ENCODE measurements around the gene RCAN1.
A peak's percentile ranks its signal among the peaks of the same experiment; 100 is the strongest.

RCAN1 gene

DNA sequence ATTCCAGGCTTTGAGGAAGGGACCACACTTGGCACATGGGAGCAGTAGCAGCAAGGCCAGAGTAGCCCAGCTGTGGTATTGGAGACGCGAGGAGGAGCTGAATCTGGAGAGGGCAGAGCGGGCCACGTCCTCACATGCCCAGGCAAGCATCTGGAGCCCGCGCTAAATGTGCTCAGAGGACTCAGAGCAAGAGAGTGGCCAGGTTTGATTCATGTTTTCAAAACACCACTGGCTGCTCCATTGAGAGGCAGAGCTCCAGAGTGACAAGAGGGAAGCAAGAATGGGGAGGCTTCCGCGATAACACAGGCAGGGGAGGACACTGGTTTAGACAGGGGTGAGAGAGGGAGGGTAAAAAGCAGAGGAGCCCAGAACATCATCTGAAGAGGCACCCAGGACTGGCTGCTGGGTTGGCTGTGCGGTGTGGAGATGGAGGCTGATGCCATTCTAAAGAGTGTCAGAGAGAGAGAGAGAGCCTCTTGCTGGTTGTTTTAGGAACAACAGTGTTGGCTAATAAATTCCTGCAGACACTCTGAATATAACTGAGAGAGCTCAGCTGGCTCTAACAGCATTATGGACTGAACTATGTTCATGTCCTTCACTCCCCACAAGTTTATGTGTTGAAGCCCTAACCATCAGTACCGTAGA, 32.3 kb downstream of the RCAN1 start:
- peak; percentile 75 for DNase-seq (ENCODE audit: low read depth)
- no peak overlapping the region for H3K4me3 ChIP-seq (ENCODE audit: low read length)
- TF ChIP-seq, protein P1, sequence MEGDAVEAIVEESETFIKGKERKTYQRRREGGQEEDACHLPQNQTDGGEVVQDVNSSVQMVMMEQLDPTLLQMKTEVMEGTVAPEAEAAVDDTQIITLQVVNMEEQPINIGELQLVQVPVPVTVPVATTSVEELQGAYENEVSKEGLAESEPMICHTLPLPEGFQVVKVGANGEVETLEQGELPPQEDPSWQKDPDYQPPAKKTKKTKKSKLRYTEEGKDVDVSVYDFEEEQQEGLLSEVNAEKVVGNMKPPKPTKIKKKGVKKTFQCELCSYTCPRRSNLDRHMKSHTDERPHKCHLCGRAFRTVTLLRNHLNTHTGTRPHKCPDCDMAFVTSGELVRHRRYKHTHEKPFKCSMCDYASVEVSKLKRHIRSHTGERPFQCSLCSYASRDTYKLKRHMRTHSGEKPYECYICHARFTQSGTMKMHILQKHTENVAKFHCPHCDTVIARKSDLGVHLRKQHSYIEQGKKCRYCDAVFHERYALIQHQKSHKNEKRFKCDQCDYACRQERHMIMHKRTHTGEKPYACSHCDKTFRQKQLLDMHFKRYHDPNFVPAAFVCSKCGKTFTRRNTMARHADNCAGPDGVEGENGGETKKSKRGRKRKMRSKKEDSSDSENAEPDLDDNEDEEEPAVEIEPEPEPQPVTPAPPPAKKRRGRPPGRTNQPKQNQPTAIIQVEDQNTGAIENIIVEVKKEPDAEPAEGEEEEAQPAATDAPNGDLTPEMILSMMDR (conservative IDR thresholded peaks at IDR 0.05; ENCODE audit: low read length): peak; percentile 82

DNA sequence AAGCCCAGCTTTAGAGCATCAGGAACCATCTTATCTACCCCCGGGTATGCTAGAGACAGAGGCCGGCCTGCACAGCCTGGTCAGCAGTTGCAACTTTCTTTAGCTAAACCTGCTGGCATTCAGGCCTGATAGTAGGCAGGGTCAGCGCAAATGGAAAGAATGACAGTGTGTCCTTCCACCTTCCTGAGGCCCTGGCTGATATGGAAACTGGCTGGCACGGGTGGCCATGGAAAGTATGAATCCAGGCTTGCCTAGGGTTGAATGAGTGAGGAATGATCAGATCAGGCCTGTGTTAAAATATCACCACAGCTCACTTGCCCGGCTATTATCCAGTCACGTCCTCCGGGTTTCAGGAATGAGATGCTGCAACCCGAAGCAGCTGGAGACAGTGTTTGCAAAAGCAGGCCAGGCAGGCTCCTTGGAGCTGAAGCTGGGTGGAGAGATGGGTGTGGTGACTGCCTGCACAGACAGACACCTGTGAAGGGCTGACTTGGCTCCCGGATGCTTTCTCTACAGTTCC, 34.7 kb downstream of the RCAN1 start:
- TF ChIP-seq, protein P1 (conservative IDR thresholded peaks at IDR 0.05; ENCODE audit: low read length): no peak
- H3K4me3 ChIP-seq (ENCODE audit: low read length): no peak overlapping the region
- peak; percentile 48 for DNase-seq (ENCODE audit: low read depth)

- H3K4me3 ChIP-seq (ENCODE audit: low read length): no peak overlapping the region
- TF ChIP-seq, protein P1 (conservative IDR thresholded peaks at IDR 0.05; ENCODE audit: low read length): no peak
- peak; percentile 71 for DNase-seq (ENCODE audit: low read depth)
Measured at GRCh38 chr21:34579411-34579810, 35.5 kb downstream of the RCAN1 start.

DNA sequence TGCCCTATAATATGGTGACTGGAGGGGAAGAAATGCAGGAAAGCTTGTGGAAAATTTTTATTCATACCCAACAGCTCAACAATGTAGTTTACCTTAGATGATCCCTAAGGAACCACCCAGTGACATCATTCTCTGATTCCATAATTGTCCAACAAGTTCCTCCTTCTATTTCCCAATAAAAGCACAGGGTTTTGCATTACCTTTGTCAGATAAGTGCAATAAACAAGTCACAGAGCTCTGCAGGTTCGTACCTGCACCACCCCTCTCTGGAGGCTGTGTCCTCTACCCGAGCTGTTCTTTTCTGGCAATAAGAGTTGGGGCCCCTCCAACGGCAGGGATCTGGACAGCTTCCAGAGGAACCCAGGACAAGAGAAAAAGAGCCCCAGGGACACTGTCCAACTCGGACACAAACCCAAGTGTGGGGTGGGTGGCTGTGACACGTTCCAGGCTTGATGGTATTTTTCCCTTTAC, 38.8 kb downstream of the RCAN1 start:
- DNase-seq (ENCODE audit: low read depth): peak; percentile 43

DNA sequence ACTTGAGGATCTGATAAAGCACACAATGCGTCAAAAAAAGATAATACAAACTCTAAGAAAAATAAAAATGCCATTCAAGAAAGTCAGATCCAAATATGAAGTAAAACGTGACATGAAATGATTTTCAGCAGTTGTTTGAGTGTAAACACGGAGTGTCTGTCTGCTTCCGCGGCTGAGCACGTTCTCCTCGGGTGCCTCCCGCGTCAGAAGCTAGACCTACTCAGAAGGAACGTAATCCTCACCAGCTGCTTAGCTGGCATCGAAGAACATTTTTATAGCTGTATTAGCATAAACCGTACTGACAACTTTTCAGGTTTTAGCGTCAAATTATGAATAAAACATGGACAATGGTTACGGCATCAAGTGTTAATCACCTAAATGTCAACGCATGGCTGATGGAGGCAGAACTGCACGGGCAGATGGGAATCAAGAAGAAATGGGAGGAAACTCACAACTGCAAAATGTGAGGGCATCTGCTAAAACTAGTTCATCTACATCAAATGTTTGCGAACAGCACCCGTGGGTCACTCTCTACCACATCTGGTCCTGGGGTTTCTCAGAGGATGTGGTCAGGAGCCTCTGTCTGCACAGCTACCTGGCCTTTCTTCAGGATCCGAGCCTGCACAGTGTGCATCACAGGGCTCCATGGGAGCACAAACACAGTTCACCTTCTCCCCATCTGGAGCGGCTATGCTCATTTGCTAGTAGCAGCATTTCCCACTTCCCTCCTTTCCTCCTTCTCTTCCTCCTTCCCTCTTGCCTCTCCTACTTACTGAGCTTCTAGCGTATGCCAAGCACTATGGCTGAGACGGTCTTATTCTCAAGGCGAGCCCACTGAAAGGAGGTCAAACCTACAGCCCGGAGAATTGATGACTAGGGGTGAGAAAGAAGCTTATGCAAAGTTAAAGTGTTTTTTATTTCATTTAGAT, 40.0 kb downstream of the RCAN1 start:
- TF ChIP-seq, protein P1 (conservative IDR thresholded peaks at IDR 0.05; ENCODE audit: low read length): no peak
- no peak overlapping the region for H3K4me3 ChIP-seq (ENCODE audit: low read length)
- peak; percentile 51 for DNase-seq (ENCODE audit: low read depth)

More for the DNA sequence above, 38.8 kb downstream of the RCAN1 start:
- TF ChIP-seq, protein P1 (conservative IDR thresholded peaks at IDR 0.05; ENCODE audit: low read length): no peak
- no peak overlapping the region for H3K4me3 ChIP-seq (ENCODE audit: low read length)

DNA sequence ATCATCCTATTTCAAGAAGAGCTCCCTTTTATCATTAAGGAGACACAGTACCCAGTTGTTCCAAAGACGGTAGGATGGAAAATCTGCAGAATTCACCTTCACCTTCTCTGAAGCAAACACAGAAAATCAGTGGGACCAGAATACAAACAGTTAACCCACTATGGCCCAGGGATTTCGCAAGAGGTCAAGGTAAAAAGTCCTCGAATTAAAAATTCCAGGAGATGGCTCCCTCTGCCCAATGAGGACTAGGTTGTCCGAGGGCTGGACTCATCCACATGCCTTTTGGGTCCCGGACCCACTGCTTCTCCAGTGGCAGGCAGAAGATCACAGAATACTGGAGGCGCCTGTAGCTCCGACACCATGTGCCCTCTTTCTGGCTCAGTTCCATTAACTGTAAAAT, 42.9 kb downstream of the RCAN1 start:
- H3K4me3 ChIP-seq (ENCODE audit: low read length): no peak overlapping the region
- no peak for DNase-seq (ENCODE audit: low read depth)
- TF ChIP-seq, protein P1 (conservative IDR thresholded peaks at IDR 0.05; ENCODE audit: low read length): no peak

Data from AG10803 (cell line).